Liver (tissue), 3 donors: Measurements from ENCODE around the gene SLC24A4.

Source experiments
- EGR1 ChIP-seq, 2 donors: IDR thresholded peaks; 2 replicates each; pipeline ENCODE4 v1.6.1; 2016 to 2018; ENCODE audit warnings: antibody characterized with exemption in 2 of 2, low read depth in 2 of 2
- FOXA1 ChIP-seq: IDR thresholded peaks from 2 replicates; pipeline ENCODE4 v1.6.1; 2016; ENCODE audit warnings: antibody characterized with exemption
- MAX ChIP-seq: IDR thresholded peaks from 2 replicates; pipeline ENCODE4 v1.6.1; 2016; ENCODE audit warnings: antibody characterized with exemption
- RAD21 ChIP-seq, 2 donors: IDR thresholded peaks; 2 replicates each; pipeline ENCODE4 v1.6.1; 2016; ENCODE audit warnings: antibody characterized with exemption in 2 of 2, mild to moderate bottlenecking in 2 of 2
- RXRA ChIP-seq, 2 donors: IDR thresholded peaks; 2 replicates each; pipeline ENCODE4 v1.6.1; 2017 to 2018; ENCODE audit warnings: antibody characterized with exemption in 2 of 2, mild to moderate bottlenecking in 1 of 2
- TF ChIP-seq, protein P1 (sequence below): fragments of 150-350 bp; IDR thresholded peaks from 2 replicates; pipeline ENCODE4 v1.5.1; 2017; ENCODE audit warnings: improper control_type of control experiment, low read depth, low read length; ENCODE audit not compliant: missing input control
- TF ChIP-seq, protein P2 (sequence below): IDR thresholded peaks from 2 replicates; pipeline ENCODE4 v1.6.1; 2016; ENCODE audit warnings: antibody characterized with exemption, mild to moderate bottlenecking
- donor health status: healthy.
- donor health status: healthy.

- no peak for TF ChIP-seq EGR1 (IDR thresholded peaks at IDR 0.05; ENCODE audit: low read depth in 2 of 2)
- TF ChIP-seq, protein P1, sequence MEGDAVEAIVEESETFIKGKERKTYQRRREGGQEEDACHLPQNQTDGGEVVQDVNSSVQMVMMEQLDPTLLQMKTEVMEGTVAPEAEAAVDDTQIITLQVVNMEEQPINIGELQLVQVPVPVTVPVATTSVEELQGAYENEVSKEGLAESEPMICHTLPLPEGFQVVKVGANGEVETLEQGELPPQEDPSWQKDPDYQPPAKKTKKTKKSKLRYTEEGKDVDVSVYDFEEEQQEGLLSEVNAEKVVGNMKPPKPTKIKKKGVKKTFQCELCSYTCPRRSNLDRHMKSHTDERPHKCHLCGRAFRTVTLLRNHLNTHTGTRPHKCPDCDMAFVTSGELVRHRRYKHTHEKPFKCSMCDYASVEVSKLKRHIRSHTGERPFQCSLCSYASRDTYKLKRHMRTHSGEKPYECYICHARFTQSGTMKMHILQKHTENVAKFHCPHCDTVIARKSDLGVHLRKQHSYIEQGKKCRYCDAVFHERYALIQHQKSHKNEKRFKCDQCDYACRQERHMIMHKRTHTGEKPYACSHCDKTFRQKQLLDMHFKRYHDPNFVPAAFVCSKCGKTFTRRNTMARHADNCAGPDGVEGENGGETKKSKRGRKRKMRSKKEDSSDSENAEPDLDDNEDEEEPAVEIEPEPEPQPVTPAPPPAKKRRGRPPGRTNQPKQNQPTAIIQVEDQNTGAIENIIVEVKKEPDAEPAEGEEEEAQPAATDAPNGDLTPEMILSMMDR, result no peak
- no peak for TF ChIP-seq MAX
- no peak for TF ChIP-seq RAD21 (IDR thresholded peaks at IDR 0.05)
- TF ChIP-seq, protein P2, sequence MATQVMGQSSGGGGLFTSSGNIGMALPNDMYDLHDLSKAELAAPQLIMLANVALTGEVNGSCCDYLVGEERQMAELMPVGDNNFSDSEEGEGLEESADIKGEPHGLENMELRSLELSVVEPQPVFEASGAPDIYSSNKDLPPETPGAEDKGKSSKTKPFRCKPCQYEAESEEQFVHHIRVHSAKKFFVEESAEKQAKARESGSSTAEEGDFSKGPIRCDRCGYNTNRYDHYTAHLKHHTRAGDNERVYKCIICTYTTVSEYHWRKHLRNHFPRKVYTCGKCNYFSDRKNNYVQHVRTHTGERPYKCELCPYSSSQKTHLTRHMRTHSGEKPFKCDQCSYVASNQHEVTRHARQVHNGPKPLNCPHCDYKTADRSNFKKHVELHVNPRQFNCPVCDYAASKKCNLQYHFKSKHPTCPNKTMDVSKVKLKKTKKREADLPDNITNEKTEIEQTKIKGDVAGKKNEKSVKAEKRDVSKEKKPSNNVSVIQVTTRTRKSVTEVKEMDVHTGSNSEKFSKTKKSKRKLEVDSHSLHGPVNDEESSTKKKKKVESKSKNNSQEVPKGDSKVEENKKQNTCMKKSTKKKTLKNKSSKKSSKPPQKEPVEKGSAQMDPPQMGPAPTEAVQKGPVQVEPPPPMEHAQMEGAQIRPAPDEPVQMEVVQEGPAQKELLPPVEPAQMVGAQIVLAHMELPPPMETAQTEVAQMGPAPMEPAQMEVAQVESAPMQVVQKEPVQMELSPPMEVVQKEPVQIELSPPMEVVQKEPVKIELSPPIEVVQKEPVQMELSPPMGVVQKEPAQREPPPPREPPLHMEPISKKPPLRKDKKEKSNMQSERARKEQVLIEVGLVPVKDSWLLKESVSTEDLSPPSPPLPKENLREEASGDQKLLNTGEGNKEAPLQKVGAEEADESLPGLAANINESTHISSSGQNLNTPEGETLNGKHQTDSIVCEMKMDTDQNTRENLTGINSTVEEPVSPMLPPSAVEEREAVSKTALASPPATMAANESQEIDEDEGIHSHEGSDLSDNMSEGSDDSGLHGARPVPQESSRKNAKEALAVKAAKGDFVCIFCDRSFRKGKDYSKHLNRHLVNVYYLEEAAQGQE, result no peak
- TF ChIP-seq RXRA (IDR thresholded peaks at IDR 0.05), result no peak
- no peak for TF ChIP-seq FOXA1
Observed at GRCh38 chr14:92356677-92357076, 33.7 kb downstream of the SLC24A4 start.
